ENCODE data around the gene WNT6. TPM values are rescaled to one million over a fixed set of nuclear protein-coding genes. Genes with fewer than 3 reads are reported as not detected.

WNT6 gene
- total and polyA plus RNA-seq, 2 of the 8 experiments (the other 6 are each of a cell fraction or from before 2014, with no cell fraction given): not detected

GRCh38 chr2:218828477-218828778 is 31.2 kb upstream of the WNT6 start:
- H2BK12ac ChIP-seq (ENCODE audit: low read depth, low read length): no peak overlapping the region
- TF ChIP-seq EZH2 (IDR thresholded peaks at IDR 0.05; ENCODE audit: low read depth, low read length, severe bottlenecking): no peak
- no peak for TF ChIP-seq MAX (IDR thresholded peaks at IDR 0.05)
- TF ChIP-seq JUND (IDR thresholded peaks at IDR 0.05; ENCODE audit: low read length): no peak
- no peak for TF ChIP-seq HDAC6 (IDR thresholded peaks at IDR 0.05; ENCODE audit: low read depth, low read length)
- TF ChIP-seq MAFK (IDR thresholded peaks at IDR 0.05; ENCODE audit: low read depth, low read length): no peak
- no peak for TF ChIP-seq GABPA (IDR thresholded peaks at IDR 0.05; ENCODE audit: borderline replicate concordance, insufficient read depth, low read length)
- no peak for TF ChIP-seq POLR2A (IDR thresholded peaks at IDR 0.05; ENCODE audit: control extremely low read depth in 1 of 2, low read depth in 2 of 2, low read length in 2 of 2)
- no peak for TF ChIP-seq RFX5 (IDR thresholded peaks at IDR 0.05; ENCODE audit: borderline replicate concordance, low read depth, low read length)
- no peak for TF ChIP-seq CEBPB (IDR thresholded peaks at IDR 0.05; ENCODE audit: low read depth, low read length)
- TF ChIP-seq ATF3 (IDR thresholded peaks at IDR 0.05; ENCODE audit: insufficient read depth, low read depth, low read length): no peak
- TF ChIP-seq SIN3A (conservative IDR thresholded peaks at IDR 0.05 in 1 of 2, IDR thresholded peaks at IDR 0.05 in 1 of 2; ENCODE audit: low read depth in 1 of 2, low read length in 2 of 2): no peak
- H2BK120ac ChIP-seq (replicated peaks; ENCODE audit: low read depth, low read length): no peak overlapping the region
- no peaks in the 10 kb centered on the region for H3K79me1 ChIP-seq (ENCODE audit: low read depth, low read length)
- no peak overlapping the region for H2BK20ac ChIP-seq (ENCODE audit: low read length)
- no peak overlapping the region for H3K27ac ChIP-seq (ENCODE audit: low read depth, low read length)
- no peak for DNase-seq (ENCODE audit: low read depth in 1 of 2, low spot score in 2 of 2)
- no peak overlapping the region for H3K4ac ChIP-seq (replicated peaks; ENCODE audit: insufficient read length, low read depth, low read length)
- H3K9ac ChIP-seq (replicated peaks in 1 of 4; ENCODE audit: extremely low read depth in 1 of 4, low read depth in 3 of 4, low read length in 3 of 4): no peak overlapping the region
- CTCF ChIA-PET (ENCODE audit: partially characterized antibody): interaction anchor here (0.9 to 2.6 kb wide), 3 partner anchors 19 to 71 kb away, joined by 3 to 9 read pairs (median 4); no protein-coding TSS in a partner anchor
- peaks cover 2% of the 10 kb centered on the region; the same call in 1 of the 2 replicates for H3K23me2 ChIP-seq (ENCODE audit: low read depth, low read length)
- POLR2A ChIA-PET (ENCODE audit: partially characterized antibody): interaction anchor here (2.3 kb wide), 1 partner anchor 12 kb away, joined by 5 read pairs; no protein-coding TSS in a partner anchor
- no peak overlapping the region for H3K56ac ChIP-seq (replicated peaks; ENCODE audit: insufficient read length, low read depth, low read length)
- no peak overlapping the region for H2AFZ ChIP-seq (ENCODE audit: low read length)
- no peak overlapping the region for H3K18ac ChIP-seq (ENCODE audit: extremely low read depth, low read length)
- H4K20me1 ChIP-seq (replicated peaks in 1 of 2; ENCODE audit: control insufficient read depth in 1 of 2, insufficient read depth in 2 of 2, low read length in 2 of 2): no peaks in the 10 kb centered on the region
- FAIRE-seq: no peak
- H3K4me2 ChIP-seq (ENCODE audit: insufficient read depth in 1 of 2, low read depth in 2 of 2, low read length in 2 of 2): no peak overlapping the region
- H3K79me2 ChIP-seq (ENCODE audit: control insufficient read depth in 1 of 2, insufficient read depth in 2 of 2, low read length in 2 of 2): no peaks in the 10 kb centered on the region
- no peak overlapping the region for H2BK15ac ChIP-seq (ENCODE audit: low read length)
- no peaks in the 10 kb centered on the region for H3K36me3 ChIP-seq (ENCODE audit: control insufficient read depth in 2 of 4, insufficient read depth in 4 of 4, low read length in 3 of 4)
- no peak overlapping the region for H3K23ac ChIP-seq (ENCODE audit: insufficient read length)
- H3K9me3 ChIP-seq (ENCODE audit: insufficient read depth in 2 of 2, low read depth in 1 of 2, low read length in 1 of 2): no peaks in the 10 kb centered on the region
- H4K91ac ChIP-seq (replicated peaks; ENCODE audit: insufficient read length, low read length): no peak overlapping the region
- no peak overlapping the region for H4K5ac ChIP-seq (ENCODE audit: insufficient read length, low read depth, low read length)
- H4K8ac ChIP-seq (ENCODE audit: extremely low read depth, insufficient read depth, low read length): peak overlapping the region; percentile 57; the same call in 1 of the 2 replicates
- WGBS, 2 experiments (ENCODE audit: extremely low coverage in 1 of 2, insufficient coverage in 1 of 2, insufficient read length in 1 of 2, insufficient replicate concordance in 2 of 2, low coverage in 1 of 2, low lambda C conversion rate in 2 of 2, missing lambda C conversion rate in 1 of 2): 94% methylated on average over 2 of the region's 4 CpGs; no CpG with 5 or more reads in 1 of the 2 experiments
- H3K14ac ChIP-seq (ENCODE audit: insufficient read length): no peak overlapping the region
- H3K27me3 ChIP-seq (replicated peaks in 1 of 4; ENCODE audit: control insufficient read depth in 3 of 4, extremely low read depth in 1 of 4, insufficient read depth in 3 of 4, low read length in 3 of 4): peaks cover 0 to 4% (median 0%) of the 10 kb centered on the region in 4 experiments; a peak in 1 of 7 replicates
- no peaks in the 10 kb centered on the region for H3K4me1 ChIP-seq (replicated peaks in 1 of 4; ENCODE audit: control insufficient read depth in 3 of 4, insufficient read depth in 4 of 4, low read length in 3 of 4)
- no peak overlapping the region for H2BK5ac ChIP-seq (ENCODE audit: low read depth, low read length)
- no peak overlapping the region for H3K4me3 ChIP-seq (ENCODE audit: extremely low read depth in 1 of 4, insufficient read depth in 2 of 4, low read depth in 3 of 4, low read length in 4 of 4)
- no peak overlapping the region for H2AK5ac ChIP-seq (ENCODE audit: low read depth, low read length)
